Gastroesophageal sphincter (tissue), 3 donors: ENCODE data around the gene STEAP1B.

ENCODE experiments used
- EP300 ChIP-seq: sonication (generic); formaldehyde crosslinking; IDR thresholded peaks from one replicate; pipeline ENCODE4 v1.6.1; 2017; ENCODE audit warnings: antibody characterized with exemption, mild to moderate bottlenecking
- POLR2AphosphoS5 ChIP-seq: sonication (generic); formaldehyde crosslinking; IDR thresholded peaks from one replicate; pipeline ENCODE4 v1.6.1; 2017; ENCODE audit warnings: antibody characterized with exemption
- TF ChIP-seq, protein P1 (sequence below), 4 experiments: fragments of 200-600 bp in 2 of 4; fragments of 450-650 bp in 2 of 4; sonication (generic) in 1 of 4; IDR thresholded peaks; one replicate each; pipeline ENCODE4 v1.5.1; 2017 to 2019; ENCODE audit warnings: antibody characterized with exemption in 4 of 4, mild to moderate bottlenecking in 2 of 4, moderate library complexity in 2 of 4

GRCh38 chr7:22403344-22403743 is 96.6 kb downstream of the STEAP1B start:
- TF ChIP-seq, protein P1, sequence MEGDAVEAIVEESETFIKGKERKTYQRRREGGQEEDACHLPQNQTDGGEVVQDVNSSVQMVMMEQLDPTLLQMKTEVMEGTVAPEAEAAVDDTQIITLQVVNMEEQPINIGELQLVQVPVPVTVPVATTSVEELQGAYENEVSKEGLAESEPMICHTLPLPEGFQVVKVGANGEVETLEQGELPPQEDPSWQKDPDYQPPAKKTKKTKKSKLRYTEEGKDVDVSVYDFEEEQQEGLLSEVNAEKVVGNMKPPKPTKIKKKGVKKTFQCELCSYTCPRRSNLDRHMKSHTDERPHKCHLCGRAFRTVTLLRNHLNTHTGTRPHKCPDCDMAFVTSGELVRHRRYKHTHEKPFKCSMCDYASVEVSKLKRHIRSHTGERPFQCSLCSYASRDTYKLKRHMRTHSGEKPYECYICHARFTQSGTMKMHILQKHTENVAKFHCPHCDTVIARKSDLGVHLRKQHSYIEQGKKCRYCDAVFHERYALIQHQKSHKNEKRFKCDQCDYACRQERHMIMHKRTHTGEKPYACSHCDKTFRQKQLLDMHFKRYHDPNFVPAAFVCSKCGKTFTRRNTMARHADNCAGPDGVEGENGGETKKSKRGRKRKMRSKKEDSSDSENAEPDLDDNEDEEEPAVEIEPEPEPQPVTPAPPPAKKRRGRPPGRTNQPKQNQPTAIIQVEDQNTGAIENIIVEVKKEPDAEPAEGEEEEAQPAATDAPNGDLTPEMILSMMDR (IDR thresholded peaks at IDR 0.05) = no peak
- TF ChIP-seq POLR2AphosphoS5 (no peak), EP300 (no peak)
